GM18526 (cell line): Measurements from ENCODE around the gene JMJD7.

Source experiments
- POLR2A ChIP-seq: IDR thresholded peaks from 3 replicates; pipeline ENCODE4 v1.6.1; 2011; ENCODE audit not compliant: insufficient read length; ENCODE audit errors: extremely low read depth

JMJD7 gene

DNA sequence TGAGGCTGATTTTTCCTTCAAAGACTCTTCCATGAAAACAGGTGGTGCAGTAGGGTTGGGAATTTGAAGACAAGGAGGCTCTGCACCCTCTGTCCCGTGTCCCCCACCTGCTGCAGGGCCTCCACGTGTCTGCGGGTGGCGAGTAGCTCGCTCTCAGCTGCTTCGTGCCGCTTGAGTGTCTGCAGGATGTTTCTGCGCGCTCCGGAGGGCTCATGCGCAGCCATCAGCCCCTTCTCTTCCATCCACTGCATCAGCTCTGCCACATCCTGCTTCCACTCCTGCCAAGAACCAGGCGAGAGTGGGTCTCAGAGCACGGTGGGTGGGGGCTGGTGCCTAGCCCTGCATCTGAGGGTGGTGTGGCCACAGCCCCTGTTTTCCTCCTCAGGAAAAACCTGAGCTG lies 48.1 kb downstream of the JMJD7 start:
- no peak for TF ChIP-seq POLR2A

DNA sequence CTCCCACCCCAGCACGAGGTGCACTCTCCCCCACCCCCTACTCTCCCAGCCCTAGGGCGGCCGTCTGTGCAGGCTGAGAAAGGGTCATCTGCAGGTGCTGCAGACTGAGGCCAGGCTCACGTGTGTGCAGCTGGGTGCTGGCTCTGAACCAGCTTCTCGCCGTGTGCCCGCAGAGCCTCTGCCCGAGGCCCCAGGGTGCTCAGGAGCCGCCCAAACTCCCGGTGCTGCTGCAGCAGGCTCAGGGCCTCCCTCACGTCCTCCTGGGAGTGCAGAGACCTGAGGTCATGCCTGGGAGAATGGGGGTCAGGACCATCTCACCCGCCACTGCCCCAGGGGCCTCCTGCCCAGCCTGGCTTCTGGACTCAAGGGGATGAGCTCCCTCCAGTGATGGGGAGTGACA lies 48.8 kb downstream of the JMJD7 start:
- TF ChIP-seq POLR2A, result no peak

DNA sequence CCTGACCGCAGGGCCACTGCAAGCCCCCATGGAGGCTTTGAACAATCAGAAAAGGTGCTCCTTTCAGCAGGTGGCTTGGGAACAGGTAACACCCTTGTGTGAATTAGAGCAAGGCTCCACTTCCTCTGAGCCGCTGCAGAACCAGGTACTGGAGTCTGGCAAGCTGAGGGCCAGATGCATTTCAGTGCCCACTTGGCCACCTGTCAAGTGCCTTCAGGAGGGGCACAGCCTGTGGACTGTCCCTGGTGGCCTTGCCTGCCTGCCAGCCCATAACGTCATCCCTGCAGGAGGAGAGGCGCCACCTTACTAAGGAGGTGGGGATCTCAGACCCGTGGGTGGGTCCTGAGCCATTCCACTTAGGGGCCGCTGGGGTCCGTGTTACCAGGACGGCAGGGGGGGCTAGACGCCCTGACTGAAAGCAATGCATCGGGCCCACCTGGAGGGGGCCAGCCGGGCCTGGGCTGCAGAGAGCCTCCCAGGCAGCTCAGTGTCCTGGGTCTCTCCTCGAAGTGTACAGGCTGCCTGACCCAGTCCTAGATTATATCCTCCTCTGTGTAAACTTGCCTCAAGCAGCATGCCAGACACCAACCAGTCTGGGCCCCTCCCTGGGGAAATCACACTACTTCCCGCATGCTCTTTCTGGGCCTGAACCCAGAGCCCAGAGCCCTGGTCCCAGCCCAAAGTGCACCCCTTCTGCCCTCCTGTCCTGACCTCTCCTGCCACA lies 49.9 kb downstream of the JMJD7 start:
- no peak for TF ChIP-seq POLR2A

DNA sequence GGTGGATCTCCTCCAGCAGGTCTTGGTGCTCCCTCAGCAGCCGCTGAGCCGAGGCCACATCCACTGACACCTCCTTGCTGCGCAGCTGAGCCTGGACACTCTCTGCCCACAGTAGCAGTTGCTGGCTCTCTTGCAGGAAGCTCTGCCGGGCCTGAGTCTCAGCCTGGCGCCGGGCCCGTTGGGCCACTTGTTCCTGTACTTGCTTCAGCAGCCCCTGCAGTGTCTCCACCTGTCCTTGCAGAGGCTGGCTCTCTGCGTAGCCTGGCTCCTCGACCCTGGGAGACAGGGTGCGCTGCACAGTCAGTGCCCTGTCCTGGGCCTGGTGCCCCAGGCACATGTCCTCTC lies 50.4 kb downstream of the JMJD7 start:
- TF ChIP-seq POLR2A, result no peak

DNA sequence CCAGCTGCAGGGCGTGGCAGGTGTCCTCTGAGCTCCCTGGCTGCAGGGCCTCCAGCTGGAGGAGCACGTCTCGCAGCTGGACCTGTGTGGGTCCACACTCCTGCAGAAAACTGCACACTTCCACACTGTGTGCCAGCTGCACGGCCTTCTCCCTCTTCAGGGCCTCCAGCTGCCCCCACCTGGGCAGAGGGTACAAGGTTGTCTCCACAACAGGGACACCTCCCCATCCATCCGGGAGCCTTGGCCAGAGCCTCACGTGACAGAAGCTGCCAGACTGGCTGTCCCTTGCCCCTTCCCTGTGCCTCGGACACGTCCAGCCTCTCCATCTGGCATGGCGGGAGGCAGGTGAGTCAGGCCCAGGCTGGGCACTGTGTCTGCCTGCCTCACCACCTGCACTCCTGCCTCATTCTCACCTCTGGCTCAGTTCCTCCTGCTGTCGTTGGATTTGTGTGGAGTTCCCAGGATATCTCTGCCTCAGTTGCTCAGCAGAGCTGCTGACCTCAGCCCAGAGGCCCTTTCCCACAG lies 51.5 kb downstream of the JMJD7 start:
- no peak for TF ChIP-seq POLR2A

DNA sequence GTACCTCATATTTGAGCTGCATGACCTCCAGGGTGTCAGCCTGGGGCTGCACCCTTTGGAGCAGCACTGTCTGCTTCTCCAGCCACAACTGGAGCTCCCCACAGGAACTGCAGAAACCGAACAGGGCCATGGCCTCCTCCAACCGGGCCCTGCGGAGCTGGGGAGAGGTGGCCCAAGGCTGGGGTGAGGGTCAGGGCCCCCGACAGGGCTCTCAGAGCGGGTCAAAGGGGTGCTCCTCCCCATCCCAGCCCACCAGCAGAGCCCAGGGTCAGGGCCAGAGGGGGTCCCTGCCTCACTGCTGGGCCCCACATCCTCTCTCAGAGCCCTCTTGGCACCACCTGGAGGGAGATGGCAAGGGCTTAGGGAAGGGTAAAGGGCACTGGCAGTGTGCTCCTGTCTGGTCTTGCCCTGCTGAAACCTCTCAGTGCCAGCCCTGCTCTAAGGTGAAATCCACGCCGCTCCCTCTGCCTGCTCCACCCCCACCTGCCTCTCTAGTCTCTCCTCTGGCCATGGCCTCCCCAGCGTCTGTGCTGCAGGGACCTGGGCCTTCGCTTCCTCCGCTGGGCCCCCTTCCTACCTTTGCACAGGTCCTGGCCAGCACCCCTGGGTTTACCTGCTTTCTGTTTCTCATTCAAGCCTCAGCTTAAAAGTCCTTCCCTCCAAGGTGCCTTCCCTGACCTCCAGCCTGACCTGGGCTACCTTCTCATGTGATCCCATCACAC lies 52.4 kb downstream of the JMJD7 start:
- TF ChIP-seq POLR2A, result no peak

DNA sequence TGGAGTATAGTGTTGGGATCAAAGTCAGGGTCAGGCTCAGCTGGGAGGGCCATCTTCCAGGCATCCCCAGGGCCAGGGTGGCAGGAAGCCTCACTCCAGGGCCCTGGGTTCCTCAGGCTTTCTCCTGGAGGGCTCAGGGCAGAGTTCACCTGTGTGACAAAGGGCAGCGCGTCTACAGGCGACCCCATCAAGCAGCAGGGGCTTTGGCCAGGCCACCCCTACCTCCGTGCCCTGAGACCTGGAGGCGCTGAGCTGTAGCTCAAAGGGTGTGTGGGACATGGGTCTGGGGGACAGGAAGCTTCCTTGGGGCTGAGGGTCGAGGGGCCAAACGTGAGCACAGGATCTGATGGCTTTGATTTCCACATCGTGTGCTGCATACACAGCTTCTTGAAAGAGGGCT lies 53.2 kb downstream of the JMJD7 start:
- no peak for TF ChIP-seq POLR2A

DNA sequence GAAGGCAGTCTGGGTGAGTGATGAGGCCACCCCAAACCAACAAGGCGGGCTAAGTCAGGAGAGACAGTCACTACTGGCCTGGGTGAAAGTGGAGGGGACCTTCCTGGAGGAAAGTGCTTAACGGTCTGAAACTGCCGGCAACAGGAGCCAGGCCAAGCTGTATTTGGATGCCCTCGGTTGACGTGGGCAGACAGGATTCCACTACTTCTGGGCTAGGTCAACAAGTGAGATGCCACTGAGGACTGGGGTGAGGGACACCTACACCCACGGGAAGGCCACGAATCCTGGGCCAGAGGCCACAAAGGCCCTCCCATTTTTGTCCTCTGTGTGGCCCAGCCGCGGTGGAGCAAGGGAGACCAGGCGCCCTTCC lies 53.6 kb downstream of the JMJD7 start:
- TF ChIP-seq POLR2A, result no peak

DNA sequence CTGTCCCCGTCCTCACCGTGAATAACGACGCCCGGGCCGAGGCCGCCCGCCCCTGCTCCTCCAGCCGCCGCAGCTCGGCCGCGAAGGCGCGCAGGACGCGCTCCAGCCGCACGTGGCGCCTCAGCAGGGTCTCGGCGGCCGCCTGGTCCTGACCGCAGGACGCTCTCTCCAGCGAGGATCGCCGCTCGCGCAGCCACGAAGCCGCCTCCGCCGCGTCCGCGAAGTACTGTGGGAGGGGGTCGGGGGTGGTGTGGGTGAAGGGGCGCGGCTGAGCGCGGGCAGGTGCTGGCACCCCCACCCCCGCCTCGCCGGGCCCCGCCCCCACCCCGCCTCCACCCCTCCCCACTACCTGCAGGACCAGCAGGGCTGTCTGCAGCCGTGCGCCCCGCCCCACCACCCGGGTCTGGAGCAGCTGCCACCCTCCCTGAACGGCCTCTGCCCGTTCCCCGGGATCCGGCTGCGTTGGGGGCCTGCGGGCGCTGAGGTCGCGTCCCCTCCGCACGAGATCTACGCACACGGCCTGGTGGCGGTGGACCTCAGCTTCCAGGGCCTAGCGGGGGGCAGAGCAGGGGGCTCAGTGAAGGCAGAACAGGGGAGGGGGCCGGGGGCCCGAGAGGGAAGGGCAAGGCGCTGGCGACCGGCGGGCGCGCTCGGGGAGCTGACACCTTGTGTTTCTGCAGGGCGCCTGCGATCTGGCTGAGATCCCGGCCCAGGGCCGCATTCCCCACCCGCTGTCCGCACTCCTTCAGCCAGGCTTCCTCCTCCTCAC lies 54.2 kb downstream of the JMJD7 start:
- TF ChIP-seq POLR2A, result no peak

DNA sequence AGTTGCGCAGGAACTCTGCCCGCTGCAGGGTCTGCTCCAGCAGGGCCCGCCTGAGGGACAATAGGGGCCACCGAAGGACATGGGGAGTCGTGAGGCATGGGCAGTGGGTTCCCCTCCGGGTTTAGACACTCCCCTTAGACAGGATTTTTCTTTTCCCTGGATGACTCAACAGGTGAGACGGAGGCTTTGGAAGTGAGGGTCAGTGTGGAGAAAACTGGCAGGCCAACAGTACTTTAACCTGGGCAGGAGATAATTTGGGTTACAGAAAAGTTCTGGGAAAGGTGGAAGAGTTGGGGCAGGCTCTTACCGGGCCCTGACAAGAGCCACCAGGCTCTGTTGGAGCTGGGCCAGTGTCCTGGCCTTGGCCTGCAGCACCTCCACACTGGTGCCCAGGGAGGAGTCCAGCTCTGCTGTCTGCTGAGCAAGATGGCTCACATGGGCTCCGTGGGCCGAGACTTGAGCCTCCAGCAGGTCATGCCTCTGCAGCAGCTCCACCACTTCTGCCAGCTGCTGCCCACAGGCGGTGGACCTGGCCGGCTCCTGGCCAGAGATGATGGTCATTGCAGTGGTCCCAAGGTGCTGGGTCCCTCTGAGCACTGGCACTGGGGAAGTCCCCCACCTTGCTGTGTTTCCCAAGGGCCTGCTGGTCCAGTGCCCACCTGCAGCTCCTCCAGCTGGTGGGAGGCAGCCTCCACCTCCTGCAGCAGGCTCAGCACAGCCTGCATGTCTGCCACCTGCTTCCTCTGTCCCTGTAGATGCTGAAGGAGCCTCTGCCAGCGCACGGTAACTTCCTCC lies 55.0 kb downstream of the JMJD7 start:
- no peak for TF ChIP-seq POLR2A

DNA sequence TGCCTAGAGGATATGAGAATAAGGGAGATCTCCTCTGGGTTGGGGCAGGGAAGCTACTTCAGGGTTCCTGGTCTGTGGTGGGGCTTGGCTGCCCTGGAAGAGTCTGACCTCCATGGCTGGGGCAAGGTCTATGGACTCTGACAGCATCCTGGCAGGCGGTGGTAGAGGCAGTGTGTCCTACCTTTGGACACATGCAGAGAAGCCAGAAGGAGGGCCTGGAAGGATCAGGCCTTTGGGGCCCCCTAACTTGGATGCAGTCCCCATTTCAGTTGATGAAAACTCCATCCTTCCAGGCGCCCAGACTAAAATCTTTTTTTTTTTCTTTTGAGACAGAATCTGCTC lies 55.6 kb downstream of the JMJD7 start:
- TF ChIP-seq POLR2A, result no peak

DNA sequence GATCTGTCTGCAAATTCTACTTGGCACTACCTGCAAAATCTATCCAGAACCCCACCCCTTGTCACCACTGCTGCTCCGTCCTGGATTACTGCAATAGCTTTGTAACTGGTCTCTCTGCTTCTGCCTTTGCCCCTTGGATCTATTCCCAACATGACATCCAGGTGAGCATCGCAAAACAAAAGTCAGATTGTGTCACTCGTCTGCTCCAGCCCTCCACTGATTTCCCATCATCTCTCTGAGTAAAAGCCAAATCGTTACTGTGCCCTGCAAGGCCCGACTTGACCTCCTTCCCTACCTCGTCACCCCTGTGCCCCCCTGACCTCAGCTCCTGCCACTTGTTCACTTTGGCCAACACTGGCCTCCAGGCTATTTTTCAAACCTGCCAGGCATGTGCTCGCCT lies 56.6 kb downstream of the JMJD7 start:
- TF ChIP-seq POLR2A, result no peak

DNA sequence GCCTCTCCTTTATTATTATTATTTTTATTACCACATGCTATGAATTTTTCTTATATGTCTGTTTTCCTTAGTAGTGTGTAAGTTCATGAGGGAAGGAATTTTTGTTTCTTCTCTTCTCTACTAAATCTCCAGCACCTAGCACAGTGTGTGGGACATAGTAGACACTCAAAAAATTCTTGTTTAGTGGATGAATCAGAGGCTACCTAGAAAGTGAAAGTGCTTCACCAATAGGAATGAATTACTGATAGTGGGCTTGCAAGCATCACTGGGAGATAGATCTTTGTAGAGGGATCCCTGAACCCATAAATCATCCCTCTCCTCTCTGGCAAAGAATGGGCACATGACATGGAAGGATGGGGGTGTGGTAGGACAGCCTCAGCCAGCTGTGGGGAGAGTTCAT lies 57.4 kb downstream of the JMJD7 start:
- TF ChIP-seq POLR2A, result no peak

DNA sequence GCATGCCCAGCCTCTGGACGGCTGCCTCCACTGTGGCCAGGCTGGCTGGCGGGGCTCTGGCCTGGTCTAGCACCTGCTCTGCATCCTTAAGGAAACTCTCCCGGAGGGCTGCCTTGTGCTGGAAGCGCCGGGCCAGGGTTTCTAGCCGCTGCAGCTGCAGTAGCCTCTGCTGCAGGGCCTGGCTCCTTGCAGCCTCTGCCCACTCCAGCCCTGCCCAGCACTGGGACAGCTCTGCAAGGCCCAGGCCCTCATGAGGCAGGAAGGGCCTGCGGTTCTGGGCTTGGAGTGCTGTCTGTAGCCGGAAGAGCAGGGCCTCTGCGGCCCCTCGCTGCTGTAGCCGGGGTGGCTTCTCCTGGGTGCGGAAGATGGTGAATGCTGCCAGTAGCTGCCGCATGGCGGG lies 57.9 kb downstream of the JMJD7 start:
- no peak for TF ChIP-seq POLR2A

DNA sequence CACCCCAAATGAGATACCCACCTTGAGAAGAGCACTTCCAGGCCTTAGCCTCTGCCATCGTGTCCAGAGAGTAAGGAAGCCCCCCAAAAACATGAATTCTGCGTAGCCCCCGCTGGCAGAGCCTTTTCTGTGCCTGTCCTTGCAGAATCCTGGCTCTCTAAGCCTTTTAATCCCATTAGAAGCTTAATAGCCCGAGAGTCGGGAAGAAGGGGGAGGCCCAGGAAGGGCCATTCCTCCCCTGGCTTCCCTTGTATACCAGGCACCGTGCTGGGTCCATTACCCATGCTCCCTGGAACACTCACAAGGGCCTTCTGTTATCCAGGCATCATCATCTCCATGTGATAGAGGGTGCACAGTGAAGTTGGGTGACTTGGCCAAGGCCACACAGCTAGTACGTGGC lies 58.8 kb downstream of the JMJD7 start:
- no peak for TF ChIP-seq POLR2A

DNA sequence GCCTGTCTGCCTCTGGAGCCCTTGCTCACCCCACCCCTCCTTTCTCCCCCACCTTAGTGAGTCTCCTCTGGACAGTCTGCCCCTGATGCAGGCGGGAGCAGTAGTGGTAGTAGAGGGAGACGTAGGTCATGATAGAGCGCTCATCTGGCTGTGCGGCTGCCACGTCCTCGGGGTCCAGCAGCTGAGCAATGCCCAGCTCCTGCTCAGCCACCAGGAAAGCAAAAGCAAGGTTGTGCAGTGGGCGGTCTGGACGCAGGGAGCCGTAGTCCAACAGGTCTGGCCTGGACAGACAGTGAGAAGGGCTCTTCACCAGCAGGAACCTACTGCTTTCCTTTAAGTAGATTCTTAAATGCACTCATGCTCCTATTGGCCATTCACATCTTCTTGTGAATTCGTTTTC lies 59.3 kb downstream of the JMJD7 start:
- TF ChIP-seq POLR2A, result no peak
